ENCODE data around the gene ASCC2. TPM values are rescaled to one million over a fixed set of nuclear protein-coding genes. Genes with fewer than 3 reads are reported as not detected.

Gene ASCC2
- total and polyA plus RNA-seq, 2 experiments from 2014 or later = 30.5 to 31.3 TPM

DNA sequence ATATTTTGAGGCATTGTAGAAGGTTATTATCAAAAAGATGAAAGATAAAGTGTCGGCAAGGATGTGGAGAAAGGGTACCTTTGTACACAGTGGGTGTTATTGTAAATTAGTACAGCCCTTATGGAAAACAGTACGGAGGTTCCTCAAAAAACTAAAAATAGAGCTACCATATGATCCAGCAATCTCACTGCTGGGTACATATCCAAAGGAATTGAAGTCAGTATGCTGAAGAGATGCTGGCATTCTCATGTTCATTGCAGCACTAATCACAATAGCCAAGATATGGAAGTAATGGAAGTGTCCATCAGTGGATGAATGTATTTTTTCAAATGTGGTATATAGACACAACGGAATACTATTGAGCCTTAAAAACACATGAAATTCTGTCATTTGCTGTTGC, 29.8 kb upstream of the ASCC2 start (continued):
- TF ChIP-seq, protein P1, sequence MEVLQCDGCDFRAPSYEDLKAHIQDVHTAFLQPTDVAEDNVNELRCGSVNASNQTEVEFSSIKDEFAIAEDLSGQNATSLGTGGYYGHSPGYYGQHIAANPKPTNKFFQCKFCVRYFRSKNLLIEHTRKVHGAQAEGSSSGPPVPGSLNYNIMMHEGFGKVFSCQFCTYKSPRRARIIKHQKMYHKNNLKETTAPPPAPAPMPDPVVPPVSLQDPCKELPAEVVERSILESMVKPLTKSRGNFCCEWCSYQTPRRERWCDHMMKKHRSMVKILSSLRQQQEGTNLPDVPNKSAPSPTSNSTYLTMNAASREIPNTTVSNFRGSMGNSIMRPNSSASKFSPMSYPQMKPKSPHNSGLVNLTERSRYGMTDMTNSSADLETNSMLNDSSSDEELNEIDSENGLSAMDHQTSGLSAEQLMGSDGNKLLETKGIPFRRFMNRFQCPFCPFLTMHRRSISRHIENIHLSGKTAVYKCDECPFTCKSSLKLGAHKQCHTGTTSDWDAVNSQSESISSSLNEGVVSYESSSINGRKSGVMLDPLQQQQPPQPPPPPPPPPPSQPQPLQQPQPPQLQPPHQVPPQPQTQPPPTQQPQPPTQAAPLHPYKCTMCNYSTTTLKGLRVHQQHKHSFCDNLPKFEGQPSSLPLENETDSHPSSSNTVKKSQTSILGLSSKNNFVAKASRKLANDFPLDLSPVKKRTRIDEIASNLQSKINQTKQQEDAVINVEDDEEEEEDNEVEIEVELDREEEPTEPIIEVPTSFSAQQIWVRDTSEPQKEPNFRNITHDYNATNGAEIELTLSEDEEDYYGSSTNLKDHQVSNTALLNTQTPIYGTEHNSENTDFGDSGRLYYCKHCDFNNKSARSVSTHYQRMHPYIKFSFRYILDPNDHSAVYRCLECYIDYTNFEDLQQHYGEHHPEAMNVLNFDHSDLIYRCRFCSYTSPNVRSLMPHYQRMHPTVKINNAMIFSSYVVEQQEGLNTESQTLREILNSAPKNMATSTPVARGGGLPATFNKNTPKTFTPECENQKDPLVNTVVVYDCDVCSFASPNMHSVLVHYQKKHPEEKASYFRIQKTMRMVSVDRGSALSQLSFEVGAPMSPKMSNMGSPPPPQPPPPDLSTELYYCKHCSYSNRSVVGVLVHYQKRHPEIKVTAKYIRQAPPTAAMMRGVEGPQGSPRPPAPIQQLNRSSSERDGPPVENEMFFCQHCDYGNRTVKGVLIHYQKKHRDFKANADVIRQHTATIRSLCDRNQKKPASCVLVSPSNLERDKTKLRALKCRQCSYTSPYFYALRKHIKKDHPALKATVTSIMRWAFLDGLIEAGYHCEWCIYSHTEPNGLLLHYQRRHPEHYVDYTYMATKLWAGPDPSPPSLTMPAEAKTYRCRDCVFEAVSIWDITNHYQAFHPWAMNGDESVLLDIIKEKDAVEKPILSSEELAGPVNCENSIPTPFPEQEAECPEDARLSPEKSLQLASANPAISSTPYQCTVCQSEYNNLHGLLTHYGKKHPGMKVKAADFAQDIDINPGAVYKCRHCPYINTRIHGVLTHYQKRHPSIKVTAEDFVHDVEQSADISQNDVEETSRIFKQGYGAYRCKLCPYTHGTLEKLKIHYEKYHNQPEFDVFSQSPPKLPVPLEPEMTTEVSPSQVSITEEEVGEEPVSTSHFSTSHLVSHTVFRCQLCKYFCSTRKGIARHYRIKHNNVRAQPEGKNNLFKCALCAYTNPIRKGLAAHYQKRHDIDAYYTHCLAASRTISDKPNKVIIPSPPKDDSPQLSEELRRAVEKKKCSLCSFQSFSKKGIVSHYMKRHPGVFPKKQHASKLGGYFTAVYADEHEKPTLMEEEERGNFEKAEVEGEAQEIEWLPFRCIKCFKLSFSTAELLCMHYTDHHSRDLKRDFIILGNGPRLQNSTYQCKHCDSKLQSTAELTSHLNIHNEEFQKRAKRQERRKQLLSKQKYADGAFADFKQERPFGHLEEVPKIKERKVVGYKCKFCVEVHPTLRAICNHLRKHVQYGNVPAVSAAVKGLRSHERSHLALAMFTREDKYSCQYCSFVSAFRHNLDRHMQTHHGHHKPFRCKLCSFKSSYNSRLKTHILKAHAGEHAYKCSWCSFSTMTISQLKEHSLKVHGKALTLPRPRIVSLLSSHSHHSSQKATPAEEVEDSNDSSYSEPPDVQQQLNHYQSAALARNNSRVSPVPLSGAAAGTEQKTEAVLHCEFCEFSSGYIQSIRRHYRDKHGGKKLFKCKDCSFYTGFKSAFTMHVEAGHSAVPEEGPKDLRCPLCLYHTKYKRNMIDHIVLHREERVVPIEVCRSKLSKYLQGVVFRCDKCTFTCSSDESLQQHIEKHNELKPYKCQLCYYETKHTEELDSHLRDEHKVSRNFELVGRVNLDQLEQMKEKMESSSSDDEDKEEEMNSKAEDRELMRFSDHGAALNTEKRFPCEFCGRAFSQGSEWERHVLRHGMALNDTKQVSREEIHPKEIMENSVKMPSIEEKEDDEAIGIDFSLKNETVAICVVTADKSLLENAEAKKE (CRISPR knock-in tag; IDR thresholded peaks at IDR 0.05) = no peak

DNA sequence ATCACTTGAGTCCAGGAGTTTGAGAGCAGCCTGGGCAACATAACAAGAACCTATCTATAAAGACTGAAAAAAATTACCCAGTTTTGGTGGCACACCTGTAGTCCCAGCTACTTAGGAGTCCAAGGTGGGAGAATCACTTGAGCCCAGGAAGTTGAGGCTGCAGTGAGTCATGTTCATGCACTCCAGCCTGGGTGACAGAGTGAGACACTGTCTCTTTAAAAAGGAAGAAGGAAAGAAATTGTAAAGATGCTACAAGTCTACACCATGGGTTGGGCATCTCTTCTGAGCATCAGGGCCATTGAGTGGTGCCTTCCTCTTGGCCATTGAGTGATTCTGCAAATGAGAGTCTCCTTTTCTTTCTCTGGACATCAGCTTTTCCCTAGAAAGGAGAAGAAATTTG, 29.2 kb upstream of the ASCC2 start:
- Histone ChIP-seq H2AFZ (0 out of 2 replicates have a peak overlapping the region, but pooled peaks have one; percentile 43), H3K79me2 (replicated peaks; ENCODE audit: insufficient read depth) (no peaks in the 10 kb centered on the region), H3K4me2 (no peak overlapping the region), H3K27me3 (ENCODE audit: insufficient read depth) (no peaks in the 10 kb centered on the region), H3K9me2 (ENCODE audit: insufficient read depth) (no peaks in the 10 kb centered on the region), H3K4me1 (ENCODE audit: insufficient read depth) (peaks cover 6% of the 10 kb centered on the region), H3K36me3 (ENCODE audit: insufficient read depth) (no peaks in the 10 kb centered on the region), H3F3A (replicated peaks; ENCODE audit: low read depth) (no peaks in the 10 kb centered on the region), H3K27ac (ENCODE audit: low read depth) (no peak overlapping the region), H3K4me3 (no peak overlapping the region), H4K20me1 (replicated peaks; ENCODE audit: insufficient read depth) (no peaks in the 10 kb centered on the region)
- Mint-ChIP-seq H3K9me3 (no peaks in the 10 kb centered on the region), H3K4me3 (no peak overlapping the region), H3K27me3 (ENCODE audit: insufficient read depth, low read depth, poor library complexity) (peaks cover 2% of the 10 kb centered on the region), H3K36me3 (ENCODE audit: low read depth) (no peaks in the 10 kb centered on the region), H3K4me1 (peaks cover 13% of the 10 kb centered on the region), H3K27ac (no peak overlapping the region)
- ATAC-seq = no peak
- no peak for DNase-seq (ENCODE audit: low spot score)
- TF ChIP-seq EZH2phosphoT487 (IDR thresholded peaks at IDR 0.05; ENCODE audit: unreplicated experiment) (no peak), ZNF114 (CRISPR knock-in tag; IDR thresholded peaks at IDR 0.05) (no peak), EZH2 (IDR thresholded peaks at IDR 0.05; ENCODE audit: low read depth, unreplicated experiment) (no peak), STAT1 (IDR thresholded peaks at IDR 0.05; ENCODE audit: unreplicated experiment) (no peak), CREB1 (CRISPR knock-in tag; IDR thresholded peaks at IDR 0.05; ENCODE audit: low read depth) (no peak), POLR2AphosphoS5 (IDR thresholded peaks at IDR 0.05; ENCODE audit: low read depth) (no peak), JUNB (IDR thresholded peaks at IDR 0.05; ENCODE audit: unreplicated experiment) (no peak)
- TF ChIP-seq, protein P1 (CRISPR knock-in tag; IDR thresholded peaks at IDR 0.05) = no peak
- TF ChIP-seq, protein P2, sequence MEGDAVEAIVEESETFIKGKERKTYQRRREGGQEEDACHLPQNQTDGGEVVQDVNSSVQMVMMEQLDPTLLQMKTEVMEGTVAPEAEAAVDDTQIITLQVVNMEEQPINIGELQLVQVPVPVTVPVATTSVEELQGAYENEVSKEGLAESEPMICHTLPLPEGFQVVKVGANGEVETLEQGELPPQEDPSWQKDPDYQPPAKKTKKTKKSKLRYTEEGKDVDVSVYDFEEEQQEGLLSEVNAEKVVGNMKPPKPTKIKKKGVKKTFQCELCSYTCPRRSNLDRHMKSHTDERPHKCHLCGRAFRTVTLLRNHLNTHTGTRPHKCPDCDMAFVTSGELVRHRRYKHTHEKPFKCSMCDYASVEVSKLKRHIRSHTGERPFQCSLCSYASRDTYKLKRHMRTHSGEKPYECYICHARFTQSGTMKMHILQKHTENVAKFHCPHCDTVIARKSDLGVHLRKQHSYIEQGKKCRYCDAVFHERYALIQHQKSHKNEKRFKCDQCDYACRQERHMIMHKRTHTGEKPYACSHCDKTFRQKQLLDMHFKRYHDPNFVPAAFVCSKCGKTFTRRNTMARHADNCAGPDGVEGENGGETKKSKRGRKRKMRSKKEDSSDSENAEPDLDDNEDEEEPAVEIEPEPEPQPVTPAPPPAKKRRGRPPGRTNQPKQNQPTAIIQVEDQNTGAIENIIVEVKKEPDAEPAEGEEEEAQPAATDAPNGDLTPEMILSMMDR (conservative IDR thresholded peaks at IDR 0.05; ENCODE audit: low read depth in 2 of 2) = no peak
